Sigmoid colon (tissue), 4 donors: ENCODE measurements around the gene SEH1L.

Experiments used
- EP300 ChIP-seq, 4 donors: sonication (generic); formaldehyde crosslinking; IDR thresholded peaks; one replicate each; pipeline ENCODE4 v1.6.1; 2017; ENCODE audit warnings: antibody characterized with exemption in 4 of 4
- POLR2A ChIP-seq, 2 donors: fragments of 450-650 bp; IDR thresholded peaks; one replicate each; pipeline ENCODE4 v1.6.1; 2016; ENCODE audit warnings: antibody characterized with exemption in 2 of 2, mild to moderate bottlenecking in 2 of 2, moderate library complexity in 2 of 2
- POLR2AphosphoS5 ChIP-seq, 4 donors: sonication (generic); formaldehyde crosslinking; IDR thresholded peaks; one replicate each; pipeline ENCODE4 v1.6.1; 2017; ENCODE audit warnings: antibody characterized with exemption in 4 of 4
- TF ChIP-seq, protein P1 (sequence below), 4 experiments: fragments of 450-650 bp in 3 of 4; fragments of 200-600 bp in 1 of 4; IDR thresholded peaks; one replicate each; pipeline ENCODE4 v1.5.1; 2016 to 2019; ENCODE audit warnings: antibody characterized with exemption in 4 of 4, mild to moderate bottlenecking in 3 of 4, moderate library complexity in 2 of 4

DNA sequence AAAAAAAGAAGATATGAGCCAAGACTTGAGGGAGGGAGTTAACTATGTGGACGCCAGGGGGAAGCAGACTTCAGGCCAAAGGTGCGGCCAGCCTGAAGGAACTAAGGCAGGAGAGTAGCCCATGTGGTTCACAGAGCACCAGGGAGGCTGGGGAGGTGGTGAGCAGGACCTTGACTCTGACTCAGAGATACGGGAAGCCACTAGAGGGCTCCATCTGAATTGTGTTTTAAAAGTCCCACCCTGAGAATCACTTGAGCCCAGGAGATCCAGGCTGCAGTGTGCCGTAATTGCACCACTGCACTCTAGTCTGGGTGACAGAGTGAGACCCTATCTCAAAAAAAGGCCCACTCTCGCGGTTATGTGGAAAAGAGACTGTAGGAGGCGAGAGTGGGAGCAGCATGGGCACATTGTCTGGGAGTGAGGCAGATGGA lies 55.7 kb downstream of the SEH1L start:
- TF ChIP-seq, protein P1, sequence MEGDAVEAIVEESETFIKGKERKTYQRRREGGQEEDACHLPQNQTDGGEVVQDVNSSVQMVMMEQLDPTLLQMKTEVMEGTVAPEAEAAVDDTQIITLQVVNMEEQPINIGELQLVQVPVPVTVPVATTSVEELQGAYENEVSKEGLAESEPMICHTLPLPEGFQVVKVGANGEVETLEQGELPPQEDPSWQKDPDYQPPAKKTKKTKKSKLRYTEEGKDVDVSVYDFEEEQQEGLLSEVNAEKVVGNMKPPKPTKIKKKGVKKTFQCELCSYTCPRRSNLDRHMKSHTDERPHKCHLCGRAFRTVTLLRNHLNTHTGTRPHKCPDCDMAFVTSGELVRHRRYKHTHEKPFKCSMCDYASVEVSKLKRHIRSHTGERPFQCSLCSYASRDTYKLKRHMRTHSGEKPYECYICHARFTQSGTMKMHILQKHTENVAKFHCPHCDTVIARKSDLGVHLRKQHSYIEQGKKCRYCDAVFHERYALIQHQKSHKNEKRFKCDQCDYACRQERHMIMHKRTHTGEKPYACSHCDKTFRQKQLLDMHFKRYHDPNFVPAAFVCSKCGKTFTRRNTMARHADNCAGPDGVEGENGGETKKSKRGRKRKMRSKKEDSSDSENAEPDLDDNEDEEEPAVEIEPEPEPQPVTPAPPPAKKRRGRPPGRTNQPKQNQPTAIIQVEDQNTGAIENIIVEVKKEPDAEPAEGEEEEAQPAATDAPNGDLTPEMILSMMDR (IDR thresholded peaks at IDR 0.05) = no peak
- TF ChIP-seq POLR2A (IDR thresholded peaks at IDR 0.05) (no peak), POLR2AphosphoS5 (IDR thresholded peaks at IDR 0.05) (no peak), EP300 (IDR thresholded peaks at IDR 0.05) (no peak)
